ENCODE data around the gene TUBGCP4. TPM values are rescaled to one million over a fixed set of nuclear protein-coding genes. Genes with fewer than 3 reads are reported as not detected.

Gene TUBGCP4
- total RNA-seq, 1 donor from 2014 or later, result 17.4 TPM

DNA sequence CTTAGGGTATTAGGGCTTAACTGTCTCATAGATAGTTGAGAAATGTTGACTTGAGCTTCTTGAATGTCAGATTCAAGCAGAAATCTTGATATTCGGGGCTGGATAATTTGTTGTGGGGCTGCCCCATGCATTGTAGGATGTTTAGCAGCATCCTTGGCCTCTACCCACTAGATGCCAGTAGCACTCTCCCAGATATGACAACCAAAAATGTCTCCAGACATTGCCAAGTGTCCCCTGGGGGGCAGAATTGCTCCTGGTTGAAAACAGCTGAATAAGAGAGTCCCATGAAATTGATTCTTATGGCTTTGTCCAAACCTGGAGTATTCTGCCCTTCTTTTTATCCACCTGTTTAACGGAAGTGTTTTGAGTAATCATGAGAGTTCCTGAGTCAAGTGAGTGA lies 24.6 kb upstream of the TUBGCP4 start:
- TF ChIP-seq, protein P1, sequence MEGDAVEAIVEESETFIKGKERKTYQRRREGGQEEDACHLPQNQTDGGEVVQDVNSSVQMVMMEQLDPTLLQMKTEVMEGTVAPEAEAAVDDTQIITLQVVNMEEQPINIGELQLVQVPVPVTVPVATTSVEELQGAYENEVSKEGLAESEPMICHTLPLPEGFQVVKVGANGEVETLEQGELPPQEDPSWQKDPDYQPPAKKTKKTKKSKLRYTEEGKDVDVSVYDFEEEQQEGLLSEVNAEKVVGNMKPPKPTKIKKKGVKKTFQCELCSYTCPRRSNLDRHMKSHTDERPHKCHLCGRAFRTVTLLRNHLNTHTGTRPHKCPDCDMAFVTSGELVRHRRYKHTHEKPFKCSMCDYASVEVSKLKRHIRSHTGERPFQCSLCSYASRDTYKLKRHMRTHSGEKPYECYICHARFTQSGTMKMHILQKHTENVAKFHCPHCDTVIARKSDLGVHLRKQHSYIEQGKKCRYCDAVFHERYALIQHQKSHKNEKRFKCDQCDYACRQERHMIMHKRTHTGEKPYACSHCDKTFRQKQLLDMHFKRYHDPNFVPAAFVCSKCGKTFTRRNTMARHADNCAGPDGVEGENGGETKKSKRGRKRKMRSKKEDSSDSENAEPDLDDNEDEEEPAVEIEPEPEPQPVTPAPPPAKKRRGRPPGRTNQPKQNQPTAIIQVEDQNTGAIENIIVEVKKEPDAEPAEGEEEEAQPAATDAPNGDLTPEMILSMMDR (IDR thresholded peaks at IDR 0.05; ENCODE audit: insufficient read depth, low read length, severe bottlenecking), result no peak
- DNase-seq (ENCODE audit: low read depth) (no peak), FAIRE-seq (no peak)
- H3K27me3 ChIP-seq (ENCODE audit: control insufficient read depth, insufficient read depth, low read length), result no peaks in the 10 kb centered on the region
- H3K36me3 ChIP-seq (ENCODE audit: control insufficient read depth, insufficient read depth, low read length), result no peaks in the 10 kb centered on the region
- H3K4me3 ChIP-seq (ENCODE audit: low read depth, low read length), result no peak overlapping the region

DNA sequence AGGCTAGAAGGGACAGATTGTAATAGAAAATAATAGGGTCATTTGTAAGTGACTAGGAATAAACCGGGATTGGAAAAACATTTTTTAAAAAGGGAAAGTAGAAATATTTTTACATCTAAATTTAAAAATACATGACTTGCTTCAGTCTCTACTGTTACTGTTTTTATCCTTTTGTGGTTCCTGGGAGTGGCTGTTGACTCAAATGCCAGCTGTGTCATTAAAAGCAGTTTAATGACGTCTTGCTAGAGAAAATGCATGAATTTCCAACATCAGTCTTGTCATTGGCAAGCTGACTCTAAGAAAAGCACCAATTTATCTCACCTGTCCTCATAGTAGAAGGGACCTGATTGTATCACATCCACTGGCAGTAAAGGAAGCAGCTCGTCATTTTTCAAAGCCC lies 23.8 kb upstream of the TUBGCP4 start:
- no peak for DNase-seq (ENCODE audit: low read depth)
- Histone ChIP-seq H3K4me3 (ENCODE audit: low read depth, low read length) (no peak overlapping the region), H3K36me3 (ENCODE audit: control insufficient read depth, insufficient read depth, low read length) (no peaks in the 10 kb centered on the region), H3K27me3 (ENCODE audit: control insufficient read depth, insufficient read depth, low read length) (no peaks in the 10 kb centered on the region)
- FAIRE-seq, result no peak
- TF ChIP-seq, protein P1 (IDR thresholded peaks at IDR 0.05; ENCODE audit: insufficient read depth, low read length, severe bottlenecking), result no peak

DNA sequence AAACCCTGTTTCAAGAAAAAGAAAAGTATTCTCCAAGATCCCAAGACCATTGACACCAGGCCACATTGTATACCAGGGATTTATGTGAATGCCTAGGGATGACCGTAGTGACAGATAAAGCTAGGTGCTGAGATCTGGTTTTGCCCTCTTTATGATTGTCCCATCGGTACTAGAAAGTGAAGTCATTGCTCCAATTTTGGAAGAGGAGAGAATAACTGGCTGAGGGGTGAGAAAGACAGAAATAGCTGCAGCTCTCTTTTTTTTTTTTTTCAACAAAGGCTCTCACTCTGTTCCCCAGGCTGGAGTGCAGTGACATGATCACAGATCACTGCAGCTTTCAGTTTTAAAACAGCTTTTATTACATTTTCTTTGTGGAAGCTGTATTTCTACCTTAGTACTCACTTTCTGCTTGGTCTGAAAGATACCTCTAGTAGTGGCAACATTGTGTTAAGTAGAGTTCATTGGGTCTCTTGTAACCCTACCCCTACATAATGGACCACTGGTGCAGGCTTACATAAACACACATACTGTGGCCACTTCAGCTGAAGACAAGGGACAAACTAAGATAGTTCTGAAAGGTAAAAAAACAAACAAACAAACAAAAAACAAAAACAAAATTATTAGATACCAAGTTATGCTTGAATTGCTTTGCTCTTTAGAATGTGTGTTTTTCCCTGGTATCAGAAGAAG lies 18.1 kb upstream of the TUBGCP4 start:
- Histone ChIP-seq H3K36me3 (ENCODE audit: control insufficient read depth, insufficient read depth, low read length) (no peaks in the 10 kb centered on the region), H3K27me3 (ENCODE audit: control insufficient read depth, insufficient read depth, low read length) (no peaks in the 10 kb centered on the region), H3K4me3 (ENCODE audit: low read depth, low read length) (no peak overlapping the region)
- no peak for FAIRE-seq
- TF ChIP-seq, protein P1 (IDR thresholded peaks at IDR 0.05; ENCODE audit: insufficient read depth, low read length, severe bottlenecking), result no peak
- no peak for DNase-seq (ENCODE audit: low read depth)

DNA sequence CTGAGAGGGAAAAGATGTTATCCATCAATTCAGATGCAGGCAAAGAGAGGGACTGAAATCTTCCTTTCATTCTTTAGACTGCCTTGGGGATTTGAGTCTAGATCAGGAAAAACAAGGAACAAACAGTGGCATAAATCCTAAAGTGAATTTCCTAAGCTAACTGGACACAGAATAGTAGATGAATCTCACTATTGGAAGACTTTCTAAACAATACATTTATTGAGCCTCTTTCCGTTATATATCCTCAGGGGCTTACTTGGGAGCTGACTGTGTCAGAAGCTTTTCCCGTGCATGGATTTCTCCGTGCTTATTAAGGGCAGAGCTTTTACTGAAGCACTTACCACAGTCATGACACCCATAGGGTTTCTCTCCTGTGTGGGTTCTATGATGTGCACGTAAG lies 10.1 kb upstream of the TUBGCP4 start:
- FAIRE-seq (no peak), DNase-seq (ENCODE audit: low read depth) (no peak)
- Histone ChIP-seq H3K36me3 (ENCODE audit: control insufficient read depth, insufficient read depth, low read length) (peaks cover 11% of the 10 kb centered on the region), H3K27me3 (ENCODE audit: control insufficient read depth, insufficient read depth, low read length) (no peaks in the 10 kb centered on the region), H3K4me3 (ENCODE audit: low read depth, low read length) (no peak overlapping the region)
- TF ChIP-seq, protein P1 (IDR thresholded peaks at IDR 0.05; ENCODE audit: insufficient read depth, low read length, severe bottlenecking), result no peak

DNA sequence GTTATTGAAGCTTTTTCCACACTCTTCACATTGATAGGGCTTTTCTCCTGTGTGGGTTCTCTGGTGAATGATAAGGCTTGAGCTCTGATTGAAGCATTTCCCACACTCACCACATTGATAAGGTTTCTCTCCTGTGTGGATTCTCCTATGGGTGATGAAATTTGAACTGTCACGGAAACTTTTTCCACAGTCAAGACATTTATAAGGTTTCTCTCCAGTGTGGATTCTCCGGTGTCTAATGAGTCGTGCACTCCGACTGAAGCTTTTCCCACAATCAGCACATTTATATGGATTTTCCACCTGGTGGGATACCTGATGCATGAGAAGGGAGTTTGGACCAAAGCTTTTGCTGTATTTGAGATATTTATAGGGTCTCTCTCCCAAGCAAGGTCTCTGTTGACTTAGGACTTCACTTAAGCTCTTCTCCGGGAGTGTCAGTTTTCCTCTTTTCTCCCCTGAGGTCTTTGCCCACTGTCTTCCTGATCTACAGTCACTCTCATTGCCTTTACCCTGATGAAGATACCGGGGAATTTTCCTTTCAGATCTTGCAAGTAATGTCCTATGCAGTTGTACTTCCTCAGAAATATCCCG lies 9.5 kb upstream of the TUBGCP4 start:
- DNase-seq (ENCODE audit: low read depth) (no peak), FAIRE-seq (no peak)
- Histone ChIP-seq H3K36me3 (ENCODE audit: control insufficient read depth, insufficient read depth, low read length) (peaks cover 14% of the 10 kb centered on the region), H3K4me3 (ENCODE audit: low read depth, low read length) (no peak overlapping the region), H3K27me3 (ENCODE audit: control insufficient read depth, insufficient read depth, low read length) (no peaks in the 10 kb centered on the region)
- TF ChIP-seq, protein P1 (IDR thresholded peaks at IDR 0.05; ENCODE audit: insufficient read depth, low read length, severe bottlenecking), result no peak
